GM04503 (cell line): ENCODE results near the gene SNTB2.

ENCODE experiments used
- DNase-seq: peaks from one replicate; pipeline ENCODE4 v3.0.0-alpha.2; 2012; ENCODE audit warnings: low read depth

Gene SNTB2

DNA sequence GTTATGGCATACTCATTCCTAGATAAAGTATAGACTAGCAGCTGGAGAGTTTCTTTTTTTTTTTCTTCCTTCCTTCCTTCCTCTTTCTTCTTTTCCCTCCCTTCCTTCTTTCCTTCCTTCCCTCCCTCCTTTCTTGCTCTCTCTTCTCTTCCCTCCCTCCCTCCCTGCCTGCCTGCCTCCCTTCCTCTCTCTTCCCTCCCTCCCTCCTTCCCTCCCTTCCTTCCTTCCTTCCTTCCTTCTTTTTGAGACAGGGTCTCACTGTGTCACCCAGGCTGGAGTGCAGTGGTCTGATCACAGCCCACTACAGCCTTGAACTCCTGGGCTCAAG is 7.0 kb upstream of the SNTB2 start:
- DNase-seq: no peak

- DNase-seq: no peak
Observed at GRCh38 chr16:69182730-69183416, 4.1 kb upstream of the SNTB2 start.

DNA sequence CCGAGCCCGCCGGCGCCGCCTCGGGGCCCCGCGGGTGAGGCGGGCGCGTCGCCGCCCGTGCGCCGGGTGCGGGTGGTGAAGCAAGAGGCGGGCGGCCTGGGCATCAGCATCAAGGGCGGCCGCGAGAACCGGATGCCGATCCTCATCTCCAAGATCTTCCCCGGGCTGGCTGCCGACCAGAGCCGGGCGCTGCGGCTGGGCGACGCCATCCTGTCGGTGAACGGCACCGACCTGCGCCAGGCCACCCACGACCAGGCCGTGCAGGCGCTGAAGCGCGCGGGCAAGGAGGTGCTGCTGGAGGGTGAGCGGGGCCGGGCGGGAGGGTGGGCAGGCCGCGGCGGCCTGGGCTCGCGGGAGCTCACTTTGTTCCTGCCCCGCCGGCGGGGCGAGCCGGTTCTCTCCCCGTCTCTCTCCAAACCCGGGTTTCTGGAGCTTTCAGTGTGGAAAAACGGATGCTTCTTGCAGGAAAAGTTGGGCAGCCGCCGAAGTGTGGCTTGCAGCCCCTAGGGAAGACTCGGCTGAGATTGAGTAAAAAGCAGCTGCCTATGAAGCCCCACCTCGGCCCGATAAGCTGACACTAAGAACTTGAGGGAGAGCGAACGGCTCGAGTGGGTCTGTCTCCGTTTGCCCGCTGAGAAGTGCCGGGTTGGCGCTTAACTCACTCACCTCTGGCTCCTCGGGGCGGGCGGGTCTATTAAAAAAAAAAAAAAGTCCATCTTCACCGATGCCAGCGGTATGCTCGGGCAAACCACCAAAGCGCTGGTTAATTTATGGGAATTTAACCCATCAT is 677 bp downstream of the SNTB2 start:
- DNase-seq: no peak

DNA sequence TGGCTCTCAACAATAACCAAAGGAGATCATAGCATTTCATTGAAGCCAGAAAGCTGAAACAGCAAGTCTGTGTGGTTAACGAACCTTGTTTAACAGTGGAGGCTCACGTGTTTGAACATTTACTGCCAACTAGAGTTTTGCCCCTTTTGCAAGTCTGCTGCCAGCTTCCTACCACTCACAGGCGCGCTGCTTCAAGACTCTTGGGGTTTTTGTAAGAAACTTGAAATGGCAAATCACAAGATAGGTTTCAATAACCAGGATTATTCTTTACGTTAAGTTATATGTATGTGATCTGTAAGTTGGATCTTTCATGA is 1.2 kb downstream of the SNTB2 start:
- no peak for DNase-seq

DNA sequence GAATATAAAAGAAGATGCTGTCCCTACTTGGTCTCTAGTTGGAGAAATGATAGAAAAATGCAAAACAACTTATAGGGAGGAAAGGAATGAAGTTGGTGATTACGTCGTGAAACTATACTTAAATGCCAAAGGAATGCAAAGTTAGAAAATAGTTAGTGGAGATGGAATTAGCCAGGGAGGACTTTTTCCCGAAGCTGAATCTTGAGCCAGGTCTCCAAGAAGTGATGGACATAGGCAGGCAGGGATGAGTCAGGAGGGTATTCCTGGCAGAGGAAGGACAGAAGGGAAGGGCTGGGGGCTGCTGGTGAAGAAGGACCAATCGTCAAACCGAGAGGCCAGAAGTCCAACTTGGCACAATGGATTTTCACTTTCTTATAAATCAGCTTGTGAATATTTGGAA is 1.8 kb downstream of the SNTB2 start:
- DNase-seq: no peak

GRCh38 chr16:69190046-69190588 is 3.2 kb downstream of the SNTB2 start:
- no peak for DNase-seq

DNA sequence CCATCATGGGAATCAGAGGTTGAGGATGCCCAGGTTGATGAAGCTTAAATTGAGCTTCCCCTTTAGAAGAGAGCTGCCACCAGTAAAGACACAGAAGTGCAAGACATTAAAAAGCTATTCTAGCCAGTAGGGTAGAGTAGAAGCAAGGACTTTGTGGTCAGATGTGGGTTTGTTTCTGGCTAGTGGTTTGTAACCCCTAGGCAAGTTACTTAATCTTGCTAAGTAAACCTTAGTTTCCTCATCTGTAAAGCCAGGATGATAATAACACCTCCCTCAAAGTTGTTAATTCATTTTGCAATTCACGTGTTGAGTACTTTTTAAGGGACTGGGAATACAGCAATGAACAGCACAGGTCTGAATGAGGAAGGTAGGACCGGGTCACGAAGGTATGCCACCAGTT is 3.6 kb downstream of the SNTB2 start:
- no peak for DNase-seq

DNA sequence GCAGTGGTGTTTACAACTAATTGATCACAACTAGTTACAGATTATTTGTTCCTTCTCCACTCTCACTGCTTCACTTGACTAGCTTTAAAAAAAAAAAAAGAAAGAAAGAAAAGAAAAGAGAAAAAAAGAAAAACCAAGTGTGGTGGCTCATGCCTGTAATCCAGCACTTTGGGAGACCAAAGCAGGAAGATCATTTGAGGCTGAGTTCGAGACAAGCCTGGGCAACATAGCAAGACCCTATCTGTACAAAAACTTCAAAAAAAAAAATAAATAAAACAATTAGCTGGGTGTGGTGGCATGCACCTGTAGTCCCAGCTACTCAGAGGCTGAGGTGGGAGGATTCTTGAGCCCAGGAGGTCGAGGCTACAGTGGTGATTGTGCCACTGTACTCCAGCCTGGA is 4.2 kb downstream of the SNTB2 start:
- DNase-seq: no peak

DNA sequence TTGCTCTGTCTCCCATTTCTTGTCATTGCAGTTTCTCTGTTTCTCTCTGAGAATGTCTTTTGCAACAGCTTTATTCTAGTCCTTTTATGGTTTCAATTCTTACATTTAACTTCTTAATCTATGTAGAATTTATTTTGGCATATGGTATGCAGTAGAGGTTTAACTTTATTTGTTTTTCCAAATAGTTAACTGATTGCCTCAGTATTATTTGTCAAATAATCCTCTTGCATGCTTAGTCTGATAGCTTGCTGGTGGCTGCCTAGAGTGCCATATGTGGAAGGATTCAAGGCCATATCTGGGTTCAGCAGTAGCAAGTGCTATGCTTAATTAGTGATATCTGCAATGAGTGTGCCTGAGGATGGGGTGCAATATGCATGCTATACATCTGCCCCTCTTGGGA is 6.9 kb downstream of the SNTB2 start:
- no peak for DNase-seq

DNA sequence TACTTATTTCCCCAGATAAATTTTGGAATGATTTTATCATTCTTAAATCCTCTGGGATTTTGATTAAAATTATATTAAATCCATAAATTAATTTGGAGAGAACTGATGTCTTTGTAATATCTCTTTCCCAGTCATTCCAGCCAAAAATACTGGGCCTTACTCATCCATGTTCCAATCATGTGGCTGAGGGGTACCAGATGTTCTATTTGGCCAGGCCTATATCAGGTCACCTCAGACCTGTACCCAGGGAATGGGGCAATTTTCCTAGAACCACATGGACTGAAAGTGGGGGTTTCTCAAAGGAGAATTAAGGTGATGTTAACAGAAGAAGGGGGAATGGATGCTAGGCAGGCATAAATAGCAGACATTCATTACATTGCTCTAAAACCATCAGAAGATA is 7.5 kb downstream of the SNTB2 start:
- DNase-seq: no peak

GRCh38 chr16:69195369-69196029 is 8.5 kb downstream of the SNTB2 start:
- DNase-seq: no peak

DNA sequence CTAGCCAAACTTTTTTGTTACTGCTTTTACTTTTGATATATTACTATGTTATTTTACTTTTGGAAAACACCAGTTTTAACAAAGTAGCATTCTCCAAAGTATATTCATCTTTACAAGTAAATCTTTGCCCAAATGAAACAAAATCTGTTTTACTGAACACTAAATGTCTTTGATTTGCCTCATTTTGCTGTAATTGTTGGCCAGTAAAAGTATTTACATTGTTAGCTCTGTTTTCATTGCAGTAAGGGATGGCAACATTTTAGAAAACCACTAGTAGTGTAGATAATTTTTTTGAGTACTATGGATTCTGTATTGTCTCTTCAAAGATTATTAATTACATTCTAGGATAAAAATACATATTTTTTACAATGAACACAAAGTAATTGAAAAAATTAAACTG is 10.6 kb downstream of the SNTB2 start:
- no peak for DNase-seq

DNA sequence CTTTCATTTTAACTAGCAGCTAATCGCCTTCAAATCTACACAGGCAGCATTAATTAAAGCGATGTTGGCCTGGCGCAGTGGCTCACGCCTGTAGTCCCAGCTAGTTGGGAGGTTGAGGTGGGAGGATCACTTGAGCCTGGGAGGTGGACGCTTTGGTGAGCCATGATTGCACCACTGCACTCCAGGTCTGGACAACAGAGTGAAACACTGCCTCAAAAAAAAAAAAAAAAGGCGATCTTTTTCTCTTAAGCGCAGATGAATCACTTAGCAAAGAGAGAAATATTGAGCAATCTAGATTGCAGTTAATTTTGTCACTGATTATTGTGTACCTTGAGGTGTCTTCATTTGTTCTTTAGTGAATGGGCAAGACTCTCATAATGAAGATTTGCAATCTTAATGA is 12.4 kb downstream of the SNTB2 start:
- DNase-seq: peak; percentile 55

- DNase-seq: no peak
Observed at GRCh38 chr16:69201291-69201690, 14.3 kb downstream of the SNTB2 start.

DNA sequence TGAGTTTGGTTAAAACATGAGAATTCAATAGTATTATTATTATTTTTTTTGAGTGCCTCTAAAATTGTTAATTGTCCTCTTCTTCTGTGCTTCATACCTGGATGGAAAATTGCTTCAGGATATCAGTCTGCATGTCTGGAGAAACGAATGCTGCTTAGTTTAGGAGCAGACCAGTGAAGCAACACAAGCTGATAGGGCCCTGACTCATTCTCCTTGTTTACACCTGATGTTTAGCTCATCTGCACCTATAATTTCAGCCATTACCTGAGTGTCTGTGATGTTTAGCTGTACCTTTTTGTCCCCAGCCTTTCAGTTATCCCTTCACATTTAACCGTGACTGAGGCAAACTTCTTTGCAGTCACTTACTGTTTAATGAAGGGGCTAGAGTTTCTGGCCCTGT is 14.8 kb downstream of the SNTB2 start:
- no peak for DNase-seq

- DNase-seq: no peak
Observed at GRCh38 chr16:69204172-69204571, 17.2 kb downstream of the SNTB2 start.

- DNase-seq: no peak
Observed at GRCh38 chr16:69209735-69210134, 22.8 kb downstream of the SNTB2 start.

DNA sequence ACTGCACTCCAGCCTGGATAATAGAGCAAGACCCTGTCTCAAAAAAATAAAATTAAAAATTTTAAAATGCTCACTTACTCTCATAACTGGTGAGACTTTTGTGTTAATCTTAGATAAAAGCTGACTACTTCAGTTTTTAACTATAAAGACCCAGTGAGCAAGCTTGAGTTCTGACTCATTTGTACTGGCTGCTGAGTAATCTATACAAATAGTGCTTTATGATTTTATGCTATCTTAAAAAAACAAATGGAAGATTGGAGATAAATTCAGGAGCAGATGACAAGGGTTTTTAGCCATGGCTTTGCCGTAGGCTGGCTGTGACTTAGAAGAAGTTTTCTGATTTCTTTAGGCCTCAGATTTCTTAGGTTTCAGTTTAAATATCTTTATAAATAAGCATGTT is 30.5 kb downstream of the SNTB2 start:
- no peak for DNase-seq

- DNase-seq: no peak
Observed at GRCh38 chr16:69219279-69219678, 32.3 kb downstream of the SNTB2 start.

- DNase-seq: peak; percentile 25
Observed at GRCh38 chr16:69223882-69224281, 36.9 kb downstream of the SNTB2 start.

- no peak for DNase-seq
Observed at GRCh38 chr16:69225121-69225520, 38.2 kb downstream of the SNTB2 start.

DNA sequence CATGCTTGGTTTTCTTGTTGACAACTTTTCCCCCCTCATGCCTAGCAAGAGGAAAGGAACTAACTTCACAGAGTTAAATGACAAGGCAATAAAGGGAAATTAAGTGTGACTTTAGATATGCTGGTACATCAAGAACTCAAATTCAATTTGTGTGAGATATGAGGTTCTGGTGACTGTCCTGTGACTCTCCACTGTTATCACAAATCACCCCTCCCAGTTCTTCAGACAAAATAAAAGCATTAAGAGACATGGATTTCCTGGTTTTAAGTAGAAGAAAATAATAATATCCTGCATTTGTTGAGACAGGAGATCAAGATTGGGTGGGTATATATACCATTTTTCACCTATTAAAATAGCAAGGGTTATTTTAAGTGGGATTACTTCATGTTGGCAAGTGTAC is 46.2 kb downstream of the SNTB2 start:
- DNase-seq: no peak

DNA sequence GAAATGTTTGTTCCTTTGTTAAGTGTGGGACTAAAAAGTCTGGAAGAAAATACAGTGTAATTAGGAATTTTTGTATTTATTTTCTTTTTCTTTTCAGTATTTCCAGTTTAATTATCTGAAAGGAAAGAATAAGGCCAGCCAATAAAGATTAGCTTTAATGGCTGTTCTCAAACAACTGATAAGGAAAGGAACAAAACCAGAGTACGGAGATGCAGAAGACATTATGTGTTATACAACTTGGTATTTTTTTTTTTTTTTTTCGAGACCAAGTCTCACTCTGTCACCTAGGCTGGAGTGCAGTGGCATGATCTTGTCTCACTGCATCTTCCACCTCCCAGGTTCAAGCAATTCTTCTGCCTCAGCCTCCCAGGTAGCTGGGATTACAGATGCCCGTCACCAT is 47.5 kb downstream of the SNTB2 start:
- no peak for DNase-seq
